ENCODE results near the gene SPINT2. TPM values are rescaled to one million over a fixed set of nuclear protein-coding genes. Genes with fewer than 3 reads are reported as not detected.
A peak's percentile ranks its signal among the peaks of the same experiment; 100 is the strongest.

Gene SPINT2
- total RNA-seq, 1 donor from 2014 or later, result 71.0 TPM

DNA sequence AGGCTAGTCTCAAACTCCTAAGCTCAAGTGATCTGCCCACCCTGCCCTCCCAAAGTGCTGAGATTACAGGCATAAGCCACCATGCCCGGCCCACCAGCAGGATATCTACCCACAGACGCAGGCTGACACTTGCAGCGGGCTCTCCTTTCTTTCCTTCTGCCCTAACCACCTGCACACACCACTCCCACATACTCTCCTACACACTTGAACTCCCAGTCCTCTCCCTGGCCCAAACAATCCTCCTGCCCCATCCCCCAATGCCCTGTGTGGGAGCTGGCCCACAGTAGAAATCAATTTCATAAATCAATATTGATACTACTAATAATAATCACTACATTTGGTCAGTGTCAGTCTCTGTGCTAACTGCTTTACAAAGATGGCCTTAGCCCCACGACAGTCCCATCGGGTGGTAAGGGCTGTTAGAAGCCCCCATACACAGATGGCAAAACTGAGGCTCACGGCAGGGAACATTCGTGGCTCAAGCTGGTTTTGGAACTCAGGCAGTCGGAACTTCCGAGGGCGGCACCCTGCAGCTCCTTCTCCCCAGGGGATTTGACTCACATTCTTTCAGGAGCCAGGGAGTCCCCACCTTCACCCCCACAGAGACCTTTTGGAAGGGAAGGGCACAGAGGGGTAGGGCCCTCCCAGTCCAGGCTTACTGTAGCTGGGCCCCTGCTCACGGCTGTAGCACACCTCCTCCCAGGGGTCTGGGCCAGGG lies 36.9 kb upstream of the SPINT2 start:
- Mint-ChIP-seq H3K4me1 (peaks cover 32% of the 10 kb centered on the region), H3K27me3 (ENCODE audit: insufficient read depth, low read depth) (peaks cover 21% of the 10 kb centered on the region), H3K9me3 (peaks cover 2% of the 10 kb centered on the region), H3K36me3 (peaks cover 1% of the 10 kb centered on the region), H3K27ac (peak overlapping the region; percentile 62), H3K4me3 (peak overlapping the region; percentile 79)
- peak overlapping the region; percentile 100 for H3K4me2 ChIP-seq
- no peaks in the 10 kb centered on the region for H3K9me3 ChIP-seq (ENCODE audit: low read depth)
- H3K79me2 ChIP-seq (ENCODE audit: low read depth), result peaks cover 6% of the 10 kb centered on the region
- TF ChIP-seq EZH2phosphoT487 (IDR thresholded peaks at IDR 0.05) (no peak), EZH2 (IDR thresholded peaks at IDR 0.05) (no peak)
- TF ChIP-seq, protein P1, sequence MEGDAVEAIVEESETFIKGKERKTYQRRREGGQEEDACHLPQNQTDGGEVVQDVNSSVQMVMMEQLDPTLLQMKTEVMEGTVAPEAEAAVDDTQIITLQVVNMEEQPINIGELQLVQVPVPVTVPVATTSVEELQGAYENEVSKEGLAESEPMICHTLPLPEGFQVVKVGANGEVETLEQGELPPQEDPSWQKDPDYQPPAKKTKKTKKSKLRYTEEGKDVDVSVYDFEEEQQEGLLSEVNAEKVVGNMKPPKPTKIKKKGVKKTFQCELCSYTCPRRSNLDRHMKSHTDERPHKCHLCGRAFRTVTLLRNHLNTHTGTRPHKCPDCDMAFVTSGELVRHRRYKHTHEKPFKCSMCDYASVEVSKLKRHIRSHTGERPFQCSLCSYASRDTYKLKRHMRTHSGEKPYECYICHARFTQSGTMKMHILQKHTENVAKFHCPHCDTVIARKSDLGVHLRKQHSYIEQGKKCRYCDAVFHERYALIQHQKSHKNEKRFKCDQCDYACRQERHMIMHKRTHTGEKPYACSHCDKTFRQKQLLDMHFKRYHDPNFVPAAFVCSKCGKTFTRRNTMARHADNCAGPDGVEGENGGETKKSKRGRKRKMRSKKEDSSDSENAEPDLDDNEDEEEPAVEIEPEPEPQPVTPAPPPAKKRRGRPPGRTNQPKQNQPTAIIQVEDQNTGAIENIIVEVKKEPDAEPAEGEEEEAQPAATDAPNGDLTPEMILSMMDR (IDR thresholded peaks at IDR 0.05), result no peak
- peaks cover 39% of the 10 kb centered on the region for H3F3A ChIP-seq (ENCODE audit: low read depth)
- H3K4me1 ChIP-seq, result peaks cover 11% of the 10 kb centered on the region
- no peak overlapping the region for H3K4me3 ChIP-seq
- no peak overlapping the region for H3K9ac ChIP-seq
- H2AFZ ChIP-seq (replicated peaks), result no peak overlapping the region
- no peaks in the 10 kb centered on the region for H3K36me3 ChIP-seq
- peaks cover 62% of the 10 kb centered on the region for H3K27me3 ChIP-seq
- H3K27ac ChIP-seq, result no peak overlapping the region
- H4K20me1 ChIP-seq (ENCODE audit: low read depth), result peaks cover 19% of the 10 kb centered on the region
- DNase-seq (ENCODE audit: low spot score), result no peak

DNA sequence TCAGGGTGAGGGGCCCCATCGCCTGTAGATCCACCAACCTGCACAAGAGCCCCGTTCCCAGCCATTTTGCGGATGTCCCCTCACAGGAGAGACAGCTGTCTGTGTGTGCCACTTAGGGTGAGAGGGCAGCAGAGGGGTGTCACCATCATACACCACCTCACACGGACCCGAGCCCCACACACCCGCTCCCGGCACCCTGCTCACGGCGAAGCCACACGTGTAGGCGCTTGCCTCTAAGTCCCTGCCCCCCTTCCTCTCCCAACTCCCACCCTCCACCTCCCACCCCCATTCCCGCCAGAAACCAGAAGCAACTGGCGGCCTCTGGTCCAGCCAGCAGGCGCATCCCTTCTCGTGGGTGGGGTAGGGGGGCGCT lies 36.4 kb upstream of the SPINT2 start:
- TF ChIP-seq EZH2 (IDR thresholded peaks at IDR 0.05) (no peak), EZH2phosphoT487 (IDR thresholded peaks at IDR 0.05) (no peak)
- TF ChIP-seq, protein P1 (IDR thresholded peaks at IDR 0.05), result no peak
- peaks cover 30% of the 10 kb centered on the region for H3K4me1 Mint-ChIP-seq
- H3K27ac Mint-ChIP-seq, result no peak overlapping the region
- peak; percentile 38 for DNase-seq (ENCODE audit: low spot score)
- peaks cover 2% of the 10 kb centered on the region for H3K9me3 Mint-ChIP-seq
- Histone ChIP-seq H3K4me2 (peak overlapping the region; percentile 100), H3K36me3 (no peaks in the 10 kb centered on the region), H3K4me3 (peak overlapping the region; percentile 78), H3K27ac (no peak overlapping the region), H3K27me3 (peaks cover 57% of the 10 kb centered on the region), H2AFZ (replicated peaks) (no peak overlapping the region), H3K9ac (no peak overlapping the region), H3K4me1 (peaks cover 11% of the 10 kb centered on the region), H3F3A (ENCODE audit: low read depth) (peaks cover 39% of the 10 kb centered on the region), H3K9me3 (ENCODE audit: low read depth) (no peaks in the 10 kb centered on the region), H3K79me2 (ENCODE audit: low read depth) (peaks cover 6% of the 10 kb centered on the region), H4K20me1 (ENCODE audit: low read depth) (peaks cover 19% of the 10 kb centered on the region)
- H3K4me3 Mint-ChIP-seq, result peak overlapping the region; percentile 79
- H3K36me3 Mint-ChIP-seq, result no peaks in the 10 kb centered on the region
- peaks cover 21% of the 10 kb centered on the region for H3K27me3 Mint-ChIP-seq (ENCODE audit: insufficient read depth, low read depth)

DNA sequence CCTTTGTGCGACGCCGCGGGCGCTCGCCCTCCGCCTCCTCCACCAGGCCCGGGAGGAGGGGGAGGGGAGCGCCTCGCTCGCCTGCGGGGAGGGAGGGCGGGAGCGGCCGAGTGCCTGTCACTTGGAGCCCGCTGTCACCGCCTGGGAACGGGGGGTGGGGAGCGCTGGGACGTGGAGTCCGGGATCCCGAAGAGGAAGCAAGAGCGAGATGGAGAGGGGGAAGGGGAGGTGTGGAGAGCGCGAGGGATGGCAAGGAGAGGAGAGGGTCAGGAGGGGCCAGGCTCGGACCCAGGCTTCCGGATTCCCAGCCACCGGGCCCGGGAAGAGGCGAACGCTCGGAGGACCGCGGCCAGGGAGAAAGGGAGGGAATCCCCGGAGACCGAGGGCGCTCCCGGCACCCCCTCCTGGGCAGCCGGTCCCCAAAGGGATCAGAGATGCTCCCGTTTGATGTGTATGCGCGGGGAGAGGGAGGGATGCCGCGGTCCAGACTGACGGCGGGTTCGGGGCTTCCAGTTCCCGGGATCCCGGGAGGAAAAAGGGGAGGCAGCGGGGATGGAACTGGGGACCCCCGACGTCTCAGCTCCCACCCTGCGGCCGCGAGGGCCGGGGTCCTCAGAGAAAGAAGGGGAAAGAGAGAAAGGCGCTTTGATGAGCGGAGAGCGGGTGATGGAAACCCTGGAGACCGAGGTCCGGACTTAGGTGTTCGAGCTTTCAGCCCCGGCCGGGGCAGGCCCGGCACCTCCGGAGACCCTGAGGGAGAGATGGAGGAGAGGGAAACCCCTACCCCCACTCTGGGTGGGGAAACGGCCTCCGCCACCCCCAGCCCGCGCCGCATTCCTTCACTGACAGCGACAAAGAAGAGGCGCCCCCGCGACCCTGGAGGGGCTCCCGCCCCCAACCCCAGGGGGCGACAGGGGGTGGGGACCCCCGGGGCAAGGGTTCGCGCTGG lies 35.6 kb upstream of the SPINT2 start:
- H2AFZ ChIP-seq (replicated peaks), result peak overlapping the region; percentile 79
- Mint-ChIP-seq H3K4me1 (peaks cover 26% of the 10 kb centered on the region), H3K27ac (no peak overlapping the region), H3K27me3 (ENCODE audit: insufficient read depth, low read depth) (peaks cover 18% of the 10 kb centered on the region), H3K36me3 (no peaks in the 10 kb centered on the region), H3K9me3 (peaks cover 2% of the 10 kb centered on the region), H3K4me3 (peak overlapping the region; percentile 87)
- H4K20me1 ChIP-seq (ENCODE audit: low read depth), result peaks cover 19% of the 10 kb centered on the region
- no peak overlapping the region for H3K9ac ChIP-seq
- DNase-seq (ENCODE audit: low spot score), result peak; percentile 87
- H3K9me3 ChIP-seq (ENCODE audit: low read depth), result no peaks in the 10 kb centered on the region
- no peaks in the 10 kb centered on the region for H3K79me2 ChIP-seq (ENCODE audit: low read depth)
- peaks cover 7% of the 10 kb centered on the region for H3K4me1 ChIP-seq
- peak overlapping the region; percentile 78 for H3K4me3 ChIP-seq
- TF ChIP-seq EZH2phosphoT487 (IDR thresholded peaks at IDR 0.05) (no peak), EZH2 (IDR thresholded peaks at IDR 0.05) (no peak)
- TF ChIP-seq, protein P1 (IDR thresholded peaks at IDR 0.05), result no peak
- peak overlapping the region; percentile 100 for H3K4me2 ChIP-seq
- no peak overlapping the region for H3K27ac ChIP-seq
- H3K36me3 ChIP-seq, result no peaks in the 10 kb centered on the region
- H3K27me3 ChIP-seq, result peaks cover 50% of the 10 kb centered on the region
- H3F3A ChIP-seq (ENCODE audit: low read depth), result peaks cover 39% of the 10 kb centered on the region
